Colon (tissue), 2 donors: ENCODE data around the gene IL10RB.
"Not testable (repeated sequence)": the region's sequence is repeated elsewhere in the genome, so short reads cannot be mapped to it uniquely, and the experiment has no call there.

Experiments
- FAIRE-seq: peaks from 2 replicates; lab custom pipeline; 2012; peaks lifted over from hg19 to GRCh38; lab: Jason Lieb, UNC
- donor health status: control.
- donor health status: control.

Gene IL10RB

DNA sequence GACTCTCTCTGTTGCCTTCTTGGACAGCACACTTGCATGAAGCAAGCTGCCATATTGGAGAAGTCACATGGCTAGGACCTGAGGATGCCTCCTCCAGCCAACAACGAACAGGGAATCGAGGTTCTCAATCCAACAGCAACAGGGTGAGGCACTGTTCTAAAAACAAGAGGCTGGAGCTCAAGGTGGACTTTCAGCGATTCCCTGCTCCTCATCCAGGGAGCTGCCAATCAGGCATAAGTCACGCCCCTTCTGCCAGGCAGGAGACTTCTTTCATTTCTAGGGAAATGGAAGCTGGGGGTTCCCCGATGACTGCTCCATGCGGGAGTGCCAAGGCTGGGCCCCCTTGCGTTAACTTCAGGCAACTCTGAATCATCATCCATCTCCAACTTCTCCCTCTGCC, 35.9 kb downstream of the IL10RB start:
- FAIRE-seq: no peak

DNA sequence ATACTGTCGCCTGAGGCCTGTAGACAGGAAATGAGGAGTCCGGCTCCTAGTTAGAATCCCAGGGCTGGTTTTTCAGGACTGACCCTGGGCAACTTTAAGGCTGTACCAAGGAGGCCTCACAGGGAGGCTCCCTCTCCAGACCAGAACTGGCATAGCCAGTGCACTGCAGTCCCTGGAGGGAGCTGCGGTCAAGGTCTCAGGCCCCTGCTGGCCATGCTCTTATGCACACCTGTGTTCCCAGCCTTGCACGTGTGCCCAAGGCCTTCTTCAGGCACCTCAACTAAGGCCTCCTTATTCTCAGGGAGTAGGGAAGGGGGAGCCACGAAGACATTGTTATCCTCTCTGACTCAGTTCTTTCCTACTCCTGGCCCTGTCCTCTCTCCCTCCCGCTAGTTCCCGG, 36.6 kb downstream of the IL10RB start:
- FAIRE-seq: no peak

DNA sequence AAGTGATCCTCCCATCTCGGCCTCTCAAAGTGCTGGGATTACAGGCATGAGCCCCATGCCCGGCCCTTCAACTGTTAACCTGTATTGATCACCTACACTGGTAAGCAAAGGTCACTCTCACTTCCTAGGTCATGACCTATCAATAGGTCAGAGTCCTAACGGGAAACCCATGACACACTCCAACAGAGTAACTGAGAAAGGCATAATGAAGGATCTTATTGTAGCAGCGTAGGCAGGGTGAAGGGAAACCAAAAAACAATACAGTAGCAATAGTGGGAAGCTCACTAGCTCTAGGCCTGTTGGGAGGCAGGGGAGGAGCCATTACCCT, 39.1 kb downstream of the IL10RB start:
- FAIRE-seq: no peak

DNA sequence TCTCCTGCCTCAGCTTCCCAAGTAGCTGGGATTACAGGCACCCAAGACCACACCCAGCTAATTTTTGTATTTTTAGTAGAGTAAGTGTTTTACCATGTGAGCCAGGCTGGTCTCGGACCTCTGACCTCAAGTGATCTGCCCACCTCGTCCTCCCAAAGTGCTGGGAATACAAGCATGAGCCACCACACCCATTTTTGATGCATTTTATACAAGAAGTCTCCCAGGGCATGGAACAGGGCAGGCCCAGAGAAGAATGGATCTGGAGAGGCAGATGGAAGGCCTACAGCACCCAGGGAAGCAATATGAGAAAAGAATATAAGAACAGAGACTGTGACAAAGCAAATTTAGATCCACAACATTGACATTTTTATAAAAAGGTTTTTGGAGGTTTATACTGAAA, 39.8 kb downstream of the IL10RB start:
- FAIRE-seq: no peak

DNA sequence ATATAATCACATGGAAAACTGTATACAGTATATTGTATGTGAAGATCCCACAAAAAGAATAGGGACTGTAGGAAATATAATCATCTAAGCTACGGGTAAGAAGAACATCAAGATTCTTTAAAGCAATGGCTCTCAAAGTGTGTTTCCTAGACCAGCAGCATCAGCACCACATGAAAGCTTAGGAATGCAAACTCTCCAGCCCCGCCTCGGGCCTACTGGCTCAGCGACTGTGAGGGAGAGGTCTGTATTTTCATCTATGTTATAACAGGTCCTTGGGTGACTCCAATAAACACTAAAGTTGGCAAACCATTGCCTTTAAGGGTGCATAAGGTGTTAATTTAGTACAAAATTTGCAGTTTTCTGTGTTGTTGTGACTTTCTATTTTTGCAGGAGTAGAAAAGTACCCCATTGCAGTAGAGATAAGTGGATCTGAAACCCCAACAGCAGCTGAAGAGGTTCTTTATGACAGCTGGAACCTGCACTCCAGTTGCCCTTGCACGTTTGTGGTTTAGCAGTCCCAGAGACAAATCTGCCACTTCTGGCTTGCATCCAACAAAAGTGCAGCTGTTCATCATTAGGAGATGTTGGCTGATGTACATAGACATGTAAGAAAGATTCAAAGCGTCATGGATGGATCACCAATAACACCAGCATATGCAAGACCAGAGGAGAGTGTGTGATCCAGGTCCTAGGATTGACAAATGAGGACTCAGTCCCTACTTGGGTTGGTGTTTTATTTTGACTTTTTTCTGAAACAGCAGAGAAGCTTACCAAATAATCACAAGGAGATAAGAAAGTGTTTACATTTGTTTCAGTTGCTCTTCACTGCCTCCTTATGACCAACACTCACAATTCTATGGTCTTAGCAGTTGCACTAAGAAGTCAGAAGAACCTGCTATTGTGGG, 42.7 kb downstream of the IL10RB start:
- no peak for FAIRE-seq

DNA sequence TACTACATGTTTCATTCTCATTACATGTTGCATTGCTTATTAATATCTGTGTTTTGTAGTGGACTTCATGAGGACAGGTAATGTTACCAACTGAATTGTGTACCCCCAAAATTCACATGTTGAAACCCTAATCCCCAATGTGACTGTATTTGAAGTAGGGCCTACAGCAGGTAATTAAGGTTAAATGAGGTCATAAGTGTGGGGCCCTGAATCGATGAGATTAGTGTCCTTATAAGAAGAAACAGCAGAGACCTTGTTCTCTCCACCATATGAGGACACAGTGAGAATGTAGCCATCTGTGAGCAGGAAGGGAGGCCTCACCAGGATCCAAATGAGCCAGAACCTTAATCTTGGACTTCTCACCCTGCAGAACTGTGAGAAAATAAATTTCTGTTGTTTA, 43.6 kb downstream of the IL10RB start:
- no peak for FAIRE-seq

DNA sequence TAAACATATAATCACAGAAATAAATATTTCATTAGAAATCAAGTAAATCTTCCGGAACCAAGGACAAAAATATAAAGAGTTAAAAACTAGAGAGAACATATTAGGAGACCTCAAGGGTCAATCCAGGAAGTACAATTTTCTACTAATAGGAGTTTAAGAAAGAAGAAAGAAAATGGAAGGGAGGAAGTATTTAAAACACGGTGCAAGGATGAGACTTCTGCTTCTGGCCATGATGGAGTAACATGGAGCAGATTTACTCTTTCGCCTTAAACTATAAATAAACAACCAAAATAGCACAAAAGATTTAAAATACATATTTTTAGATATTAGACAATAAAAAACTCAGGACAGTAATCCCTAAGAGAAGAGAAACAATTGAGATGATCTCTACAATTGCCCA, 46.0 kb downstream of the IL10RB start:
- FAIRE-seq: no peak

DNA sequence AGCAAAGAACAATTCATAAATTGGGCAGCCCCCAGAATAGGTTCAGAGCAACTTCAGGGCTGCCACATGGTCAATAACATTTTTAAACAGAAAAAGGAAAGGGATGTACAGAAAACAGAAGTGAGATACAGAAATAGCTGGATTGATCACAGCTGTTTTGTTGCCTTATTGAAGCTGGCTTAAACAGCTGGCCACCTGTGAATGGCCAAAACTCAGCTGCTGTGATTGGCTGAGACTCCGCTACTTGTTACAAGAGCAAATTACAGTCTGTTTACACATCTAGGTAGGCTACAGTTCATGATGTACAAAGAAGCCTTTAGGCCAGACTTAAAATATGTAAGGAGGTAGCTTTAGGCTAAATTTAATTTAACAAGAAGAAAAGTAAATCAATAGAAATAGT, 47.0 kb downstream of the IL10RB start:
- no peak for FAIRE-seq

DNA sequence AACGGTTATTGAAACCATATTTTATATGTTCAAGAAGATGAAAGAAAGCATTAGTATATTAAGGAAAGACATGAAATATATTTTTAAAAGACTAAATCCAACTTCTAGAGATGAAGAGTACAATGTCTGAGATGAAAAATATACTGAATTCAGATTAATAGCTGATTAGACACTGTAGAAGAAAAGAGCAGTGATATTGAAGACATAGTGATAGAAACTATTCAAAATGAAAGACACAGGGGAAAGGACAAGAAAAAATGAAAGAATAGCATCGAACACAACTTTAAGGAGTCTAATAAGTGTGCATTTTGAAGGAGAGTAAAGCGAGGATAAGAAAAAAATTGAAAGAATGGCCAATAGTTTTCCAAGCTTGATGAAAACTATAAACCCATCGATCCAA, 47.4 kb downstream of the IL10RB start:
- FAIRE-seq: no peak

DNA sequence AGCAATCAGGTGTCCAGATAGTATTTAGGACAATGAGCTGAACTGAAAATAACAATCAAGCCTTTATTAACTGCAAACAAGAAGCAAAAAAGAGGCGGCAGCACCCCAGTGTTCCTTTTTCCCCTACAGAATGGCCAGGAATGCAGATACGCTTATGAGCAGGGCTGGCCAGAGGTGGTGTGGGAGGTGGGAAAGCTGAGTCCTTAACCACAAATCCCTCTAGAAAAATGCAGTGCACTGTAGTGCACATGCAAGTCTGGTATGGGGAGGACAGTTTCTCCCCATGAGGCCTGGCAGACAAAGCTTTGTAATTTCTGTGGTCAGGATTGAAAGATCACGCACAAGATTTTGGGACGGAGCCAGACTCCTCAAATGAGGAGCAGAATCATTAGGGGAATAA, 47.9 kb downstream of the IL10RB start:
- no peak for FAIRE-seq

DNA sequence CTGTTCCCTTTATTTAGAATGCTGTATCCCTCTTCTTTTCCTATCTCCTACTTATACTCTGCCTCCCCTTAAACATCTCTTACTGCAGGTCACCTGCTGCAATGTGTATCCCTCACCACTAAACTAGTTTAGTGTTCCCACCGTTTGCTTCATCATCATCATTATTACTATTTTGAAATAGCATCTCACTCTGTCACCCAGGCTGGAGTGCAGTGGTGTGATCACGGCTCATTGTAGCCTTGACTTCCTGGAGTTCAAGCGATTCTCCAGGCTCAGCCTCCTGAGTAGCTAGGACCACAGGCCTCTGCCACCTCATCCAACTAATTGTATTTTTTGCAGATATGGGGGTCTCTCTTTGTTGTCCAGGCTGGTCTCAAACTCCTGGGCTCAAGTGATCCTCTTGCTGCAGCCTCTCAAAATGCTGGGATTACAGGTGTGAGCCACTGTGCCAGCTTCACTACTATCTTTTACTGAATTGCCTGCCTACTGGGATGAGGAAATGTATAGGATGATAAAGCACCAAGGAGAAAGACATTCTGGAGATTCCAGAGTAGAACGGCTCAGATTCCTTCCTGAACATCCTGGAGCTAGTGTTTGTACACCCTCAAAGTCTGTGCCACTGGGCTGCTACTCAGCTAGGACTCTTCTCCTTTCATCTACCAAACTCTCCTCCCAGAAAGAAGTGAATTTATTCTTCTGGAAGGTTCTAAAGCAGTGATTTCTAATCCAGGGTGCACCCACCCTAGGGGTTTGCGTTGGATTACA, 50.0 kb downstream of the IL10RB start:
- FAIRE-seq: no peak

DNA sequence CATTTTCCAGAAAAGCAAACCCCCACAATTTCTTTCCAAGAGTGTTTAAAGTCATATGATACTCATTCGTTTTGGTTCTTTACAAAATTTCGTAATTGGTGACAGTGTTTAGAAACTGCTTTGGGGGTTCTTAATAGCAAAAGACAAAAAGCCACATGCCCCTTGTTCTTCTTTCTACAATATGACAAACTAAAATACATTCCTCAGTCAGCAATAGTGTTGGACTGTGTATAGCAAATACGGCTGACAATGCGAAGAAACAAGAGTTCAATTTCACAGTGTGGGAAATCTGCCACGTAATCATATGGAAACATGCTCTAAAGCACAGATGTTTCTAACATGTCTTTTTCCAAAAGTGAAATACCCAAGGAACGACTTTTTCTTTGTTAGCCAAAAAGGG, 51.0 kb downstream of the IL10RB start:
- FAIRE-seq: no peak

DNA sequence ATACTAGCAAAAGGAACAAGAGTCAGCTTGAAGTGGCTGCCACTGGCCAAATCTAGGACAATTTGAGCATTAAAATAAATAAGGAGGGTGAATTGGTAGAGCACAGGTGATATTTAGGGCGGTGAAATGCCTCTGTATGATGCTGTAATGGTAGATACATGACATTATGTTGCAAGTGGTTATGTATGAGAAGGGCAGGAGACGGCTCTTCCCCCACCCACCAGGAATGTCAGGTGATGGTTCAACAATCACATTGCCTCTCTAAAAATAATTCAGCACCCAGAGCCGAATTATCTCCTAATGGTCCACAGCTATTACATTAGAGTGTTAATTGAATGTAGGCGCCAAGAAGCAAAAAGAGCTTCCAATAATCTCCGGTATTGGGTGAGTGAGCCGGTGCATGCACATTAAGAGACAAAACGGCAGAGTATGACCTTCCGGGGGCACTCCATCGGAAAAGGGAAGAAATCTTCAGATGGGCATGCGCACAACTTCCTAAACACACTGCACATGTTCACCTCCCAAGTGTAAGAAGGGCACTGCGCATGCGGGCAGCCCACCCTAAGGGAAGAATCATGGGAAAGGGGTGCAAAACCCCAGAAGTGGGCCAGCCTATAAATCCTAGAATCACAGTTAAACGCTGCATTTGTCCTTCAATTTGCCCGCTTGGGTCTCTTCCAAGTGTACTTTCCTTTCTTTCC, 51.8 kb downstream of the IL10RB start:
- FAIRE-seq: no peak

DNA sequence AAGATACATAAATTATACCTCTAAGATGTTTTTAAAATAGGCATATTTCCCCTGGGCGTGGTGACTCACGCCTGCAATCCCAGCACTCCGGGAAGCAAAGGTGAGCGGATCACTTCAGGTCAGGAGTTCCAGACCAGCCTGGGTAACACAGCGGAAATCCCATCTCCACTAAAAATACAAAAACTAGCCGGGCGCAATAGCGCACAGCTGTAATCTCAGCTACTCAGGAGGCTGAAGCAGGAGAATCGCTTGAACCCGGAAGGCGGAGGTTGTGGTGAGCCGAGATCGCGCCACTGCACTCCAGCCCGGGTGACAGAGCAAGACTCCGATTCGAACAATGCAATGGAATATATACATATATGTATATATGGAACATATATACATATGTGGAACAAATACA, 54.8 kb downstream of the IL10RB start:
- not testable (repeated sequence) for FAIRE-seq

DNA sequence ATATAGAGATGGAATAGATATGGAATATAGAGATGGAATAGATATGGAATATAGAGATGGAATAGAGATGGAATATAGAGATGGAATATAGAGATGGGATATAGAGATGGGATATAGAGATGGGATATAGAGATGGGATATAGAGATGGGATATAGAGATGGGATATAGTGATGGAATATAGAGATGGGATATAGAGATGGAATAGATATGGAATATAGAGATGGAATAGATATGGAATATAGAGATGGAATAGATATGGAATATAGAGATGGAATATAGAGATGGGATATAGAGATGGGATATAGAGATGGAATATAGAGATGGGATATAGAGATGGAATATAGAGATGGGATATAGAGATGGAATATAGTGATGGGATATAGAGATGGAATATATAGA, 57.4 kb downstream of the IL10RB start:
- FAIRE-seq: not testable (repeated sequence)

DNA sequence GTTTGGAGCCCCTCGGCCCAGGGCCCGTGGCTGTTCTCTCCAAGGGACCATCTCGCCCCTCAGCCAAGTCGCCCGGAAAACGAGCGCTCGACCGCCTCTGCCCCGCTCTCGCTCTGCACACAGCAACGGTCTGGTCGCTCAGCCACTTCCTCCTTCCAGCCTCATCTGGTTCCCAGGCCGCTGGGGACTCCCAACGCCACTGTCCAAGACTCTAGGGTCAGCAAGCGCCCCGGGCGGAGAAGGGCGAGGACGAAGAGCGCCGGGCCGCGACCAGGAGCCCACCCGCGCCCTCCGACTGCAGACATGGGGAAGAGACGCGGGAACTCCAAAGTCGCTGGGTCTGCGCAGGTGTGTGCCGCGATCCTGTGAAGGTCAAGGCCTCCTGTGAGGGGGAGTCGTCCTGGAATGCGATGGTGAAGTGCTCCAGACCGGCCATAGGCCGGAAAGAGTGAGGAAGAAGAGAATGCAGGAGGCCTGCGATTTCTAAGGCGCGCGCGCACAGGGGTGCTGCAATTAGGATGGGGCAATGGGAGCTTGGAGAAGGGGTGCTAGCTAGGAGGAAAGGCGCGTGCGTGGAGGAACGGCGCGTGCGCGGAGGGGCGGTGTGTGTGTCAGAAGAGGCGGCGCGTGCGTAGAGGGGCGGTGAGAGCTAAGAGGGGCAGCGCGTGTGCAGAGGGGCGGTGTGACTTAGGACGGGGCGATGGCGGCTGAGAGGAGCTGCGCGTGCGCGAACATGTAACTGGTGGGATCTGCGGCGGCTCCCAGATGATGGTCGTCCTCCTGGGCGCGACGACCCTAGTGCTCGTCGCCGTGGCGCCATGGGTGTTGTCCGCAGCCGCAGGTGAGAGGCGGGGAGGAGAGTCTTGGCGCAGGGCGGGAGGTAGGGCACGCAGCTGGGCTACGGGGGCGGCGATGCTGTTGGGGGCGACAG, 58.4 kb downstream of the IL10RB start, which contains the start of gene IFNAR1:
Gene IFNAR1, plus strand, starts transcription at position 680 of the 931 bp plus-strand sequence. Its CDS starts 86 bp downstream, at position 766.
- no peak for FAIRE-seq

DNA sequence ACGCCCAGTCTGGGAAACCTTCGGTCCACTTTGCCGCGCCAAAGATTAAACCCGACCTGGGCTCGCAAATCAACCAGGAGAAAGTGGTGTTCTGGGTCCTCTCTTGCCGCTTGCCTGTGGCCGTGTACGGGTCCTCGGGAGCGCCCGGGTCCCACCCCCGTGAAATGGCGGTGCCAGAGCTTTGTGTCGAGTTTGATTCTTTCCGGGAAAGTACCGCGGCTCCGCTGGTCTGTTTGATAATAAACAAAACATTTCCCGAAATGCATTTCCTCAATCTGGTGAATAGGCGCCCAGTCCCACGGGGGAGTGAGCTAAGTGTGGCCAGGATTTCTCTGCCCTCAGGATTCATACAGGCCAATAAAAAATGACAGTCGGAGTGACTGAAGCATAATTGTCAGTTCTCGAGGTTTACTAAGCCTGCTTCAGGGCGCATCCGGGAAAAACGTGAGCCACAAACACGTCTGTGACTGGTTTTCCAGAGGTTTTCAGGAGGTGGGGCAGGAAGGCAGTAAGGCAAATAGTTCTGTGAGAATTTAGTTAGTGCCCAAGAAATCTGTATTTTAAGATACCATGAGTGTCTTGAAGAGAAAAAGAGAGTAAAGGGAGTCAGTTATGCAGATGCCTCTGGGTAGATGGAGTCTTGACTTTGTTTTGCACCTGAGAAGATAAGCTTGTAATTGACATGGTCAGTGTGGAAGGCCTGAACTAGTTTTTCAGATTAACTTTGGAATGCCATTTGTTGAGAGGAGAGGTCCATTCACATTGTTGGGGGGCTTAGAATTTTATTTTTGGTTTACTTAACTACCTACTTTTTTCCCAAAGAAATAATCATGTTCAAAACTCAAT, 59.3 kb downstream of the IL10RB start:
- no peak for FAIRE-seq

DNA sequence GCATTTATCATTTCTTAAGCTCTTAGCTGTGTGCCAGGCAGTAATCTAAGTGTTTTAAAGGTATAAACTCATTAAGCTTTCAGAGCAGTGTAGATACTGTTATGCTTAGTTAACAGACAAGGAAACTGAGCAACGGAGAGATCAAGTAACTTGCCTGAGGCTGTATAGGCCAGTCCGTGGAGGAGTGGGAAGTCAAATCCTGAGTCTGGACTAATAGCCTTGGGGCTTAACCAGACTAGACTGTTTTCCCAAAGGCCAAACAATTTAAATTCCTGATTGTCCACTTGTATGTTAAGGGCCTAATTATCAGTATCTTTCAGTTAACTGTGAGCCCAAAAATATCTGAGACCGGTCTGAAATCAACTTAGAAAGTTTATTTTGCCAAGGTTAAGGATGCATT, 61.2 kb downstream of the IL10RB start:
- no peak for FAIRE-seq

DNA sequence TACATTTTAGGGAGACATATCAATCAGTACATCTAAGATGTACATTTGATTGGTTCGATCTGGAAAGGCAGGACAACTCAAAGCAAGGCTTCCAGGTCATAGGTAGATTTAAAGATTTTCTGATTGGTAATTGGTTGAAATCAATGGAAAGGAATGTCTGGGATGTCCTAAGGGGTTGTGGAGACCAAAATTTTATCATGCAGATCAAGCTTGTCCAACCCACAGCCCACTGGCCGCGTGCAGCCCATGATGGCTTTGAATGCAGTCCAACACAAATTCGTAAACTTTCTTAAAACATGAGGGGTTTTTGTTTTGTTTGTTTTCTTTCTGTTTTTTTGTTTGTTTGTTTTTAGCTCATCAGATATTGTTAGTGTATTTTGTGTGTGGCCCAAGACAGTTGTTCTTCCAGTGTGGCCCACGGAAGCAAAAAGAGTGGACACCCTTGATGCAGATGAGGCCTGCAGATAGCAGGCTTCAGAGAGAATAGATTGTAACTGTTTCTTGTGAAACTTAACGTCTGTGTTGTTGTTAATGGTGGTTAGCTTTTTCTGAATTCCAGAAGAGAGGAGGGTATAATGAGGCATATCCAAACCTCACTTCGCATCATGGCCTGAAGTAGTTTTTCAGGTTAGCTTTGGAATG, 61.7 kb downstream of the IL10RB start:
- FAIRE-seq: no peak

DNA sequence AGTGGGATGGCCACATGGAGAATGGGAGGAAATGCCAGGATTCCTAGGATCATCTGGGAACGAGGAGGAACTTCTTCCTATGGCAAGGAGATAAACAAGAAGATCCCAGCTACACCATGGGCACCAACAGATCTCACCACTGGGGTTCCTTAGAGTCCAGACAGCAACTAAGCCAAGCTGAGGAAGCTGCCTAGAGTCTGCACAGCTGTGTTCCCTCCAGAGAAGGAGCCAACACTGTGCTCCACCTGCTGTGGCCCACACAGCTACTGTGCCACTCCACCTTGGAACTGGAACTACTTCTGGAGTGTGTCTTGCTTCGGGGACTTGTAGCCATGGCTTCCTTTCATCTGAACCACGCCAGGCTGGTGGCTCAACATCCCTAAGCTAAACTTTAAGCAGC, 64.6 kb downstream of the IL10RB start:
- no peak for FAIRE-seq
